Activated T-helper 9 cell treated with anti-CD3 and anti-CD28 coated beads, Interleukin-2, amount 50 U/mL, for 16 hours (primary cell): Measurements from ENCODE around the gene UBE2N.

Experiments used
- DNase-seq: peaks from one replicate; pipeline ENCODE4 v3.0.0-alpha.2; 2020; ENCODE audit warnings: low read depth

Gene UBE2N

GRCh38 chr12:93379981-93380361 lies 61.8 kb downstream of the UBE2N start:
- no peak for DNase-seq

GRCh38 chr12:93379326-93379980 lies 62.3 kb downstream of the UBE2N start:
- no peak for DNase-seq

GRCh38 chr12:93378998-93379325 lies 62.8 kb downstream of the UBE2N start:
- DNase-seq, result no peak

GRCh38 chr12:93378196-93378997 lies 63.4 kb downstream of the UBE2N start:
- DNase-seq, result peak; percentile 54

- DNase-seq, result peak; percentile 97
Observed at GRCh38 chr12:93377252-93378195, 64.2 kb downstream of the UBE2N start, which contains the start of gene NUDT4. Gene NUDT4 (plus strand): TSS chr12:93377925. CDS start chr12:93378323, 398 bp downstream.

- DNase-seq, result no peak
Observed at GRCh38 chr12:93376436-93377251, 65.1 kb downstream of the UBE2N start.

- DNase-seq, result no peak
Observed at GRCh38 chr12:93375906-93376305, 65.8 kb downstream of the UBE2N start.

- DNase-seq, result no peak
Observed at GRCh38 chr12:93373961-93374656, 67.6 kb downstream of the UBE2N start.

GRCh38 chr12:93370947-93371346 lies 70.8 kb downstream of the UBE2N start:
- no peak for DNase-seq

GRCh38 chr12:93369505-93369904 lies 72.2 kb downstream of the UBE2N start:
- DNase-seq, result no peak

- no peak for DNase-seq
Observed at GRCh38 chr12:93368766-93369165, 73.0 kb downstream of the UBE2N start.

- no peak for DNase-seq
Observed at GRCh38 chr12:93366422-93366821, 75.3 kb downstream of the UBE2N start.

GRCh38 chr12:93365616-93366405 lies 75.9 kb downstream of the UBE2N start:
- no peak for DNase-seq

GRCh38 chr12:93363841-93364297 lies 77.9 kb downstream of the UBE2N start:
- no peak for DNase-seq

GRCh38 chr12:93361151-93361919 lies 80.4 kb downstream of the UBE2N start:
- DNase-seq, result no peak

- DNase-seq, result no peak
Observed at GRCh38 chr12:93360688-93361087, 81.1 kb downstream of the UBE2N start.

- no peak for DNase-seq
Observed at GRCh38 chr12:93358821-93359220, 82.9 kb downstream of the UBE2N start.

GRCh38 chr12:93358058-93358457 lies 83.7 kb downstream of the UBE2N start:
- no peak for DNase-seq

GRCh38 chr12:93356214-93356613 lies 85.5 kb downstream of the UBE2N start:
- DNase-seq, result no peak
